ENCODE results near the gene HSPA9. TPM values are rescaled to one million over a fixed set of nuclear protein-coding genes. Genes with fewer than 3 reads are reported as not detected.

Gene HSPA9
- total RNA-seq, 1 experiment from 2014 or later: 460 TPM

Other genes starting within 250 kb of the HSPA9 start
- 14.9 and 15.4 TPM in 2 replicates for gene CDC25C, start 243.6 kb downstream of the HSPA9 start, total RNA-seq (2022)
- gene FAM53C, start 237.1 kb downstream of the HSPA9 start, total RNA-seq (2022): 36.1 and 38.5 TPM in 2 replicates
- gene KDM3B, start 222.7 kb downstream of the HSPA9 start, total RNA-seq (2022): 73.5 and 75.1 TPM in 2 replicates
- 2.5 and 2.7 TPM in 2 replicates for gene REEP2, start 136.3 kb downstream of the HSPA9 start, total RNA-seq (2022)
- 97.0 TPM in 2 replicates for gene EGR1, start 109.9 kb downstream of the HSPA9 start, total RNA-seq (2022)
- 159 and 164 TPM in 2 replicates for gene ETF1, start 32.2 kb downstream of the HSPA9 start, total RNA-seq (2022)
- 623 and 734 TPM in 2 replicates for gene CTNNA1, start 178.0 kb upstream of the HSPA9 start, total RNA-seq (2022)

All from Calu3 (cell line).